ENCODE measurements around the gene SETD6.

The SETD6 gene

DNA sequence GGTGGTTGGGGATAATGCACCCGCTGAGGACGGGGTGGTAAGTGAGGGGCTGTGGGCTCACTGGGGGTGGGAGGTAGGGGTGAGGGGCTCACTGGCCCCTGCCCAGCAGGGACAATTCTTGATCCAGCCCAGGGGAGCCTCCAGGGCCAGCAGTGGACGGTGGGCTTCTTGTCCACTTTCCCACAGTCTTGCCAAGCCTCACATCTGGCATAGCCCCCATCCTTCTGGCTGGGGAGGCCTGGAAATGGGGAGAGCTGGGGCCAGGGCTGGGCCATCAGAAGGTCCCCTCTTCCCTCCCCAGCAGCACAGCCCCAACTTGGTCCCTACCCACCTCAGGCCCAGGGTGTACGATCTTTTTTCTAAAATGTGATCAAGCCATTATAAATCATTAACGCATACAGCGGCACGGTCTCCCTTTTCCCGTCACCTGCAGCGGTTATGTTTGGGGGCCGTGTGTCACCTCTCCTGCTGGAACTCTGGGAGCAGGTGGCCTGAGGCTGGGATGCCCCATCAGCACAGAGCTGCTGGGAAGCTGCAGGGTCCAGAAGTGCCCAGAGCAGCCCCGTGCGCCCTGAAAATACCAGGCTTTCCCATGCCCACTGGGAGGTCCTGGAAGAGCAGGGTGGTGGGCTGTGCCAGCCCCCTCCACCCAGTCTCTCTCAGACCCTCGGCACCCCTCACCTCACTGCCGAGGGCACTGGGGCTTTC is 7.2 kb upstream of the SETD6 start:
- DNase-seq (ENCODE audit: low read depth, low spot score), result no peak

GRCh38 chr16:58508671-58509251 is 6.6 kb upstream of the SETD6 start:
- DNase-seq (ENCODE audit: low read depth, low spot score), result no peak

DNA sequence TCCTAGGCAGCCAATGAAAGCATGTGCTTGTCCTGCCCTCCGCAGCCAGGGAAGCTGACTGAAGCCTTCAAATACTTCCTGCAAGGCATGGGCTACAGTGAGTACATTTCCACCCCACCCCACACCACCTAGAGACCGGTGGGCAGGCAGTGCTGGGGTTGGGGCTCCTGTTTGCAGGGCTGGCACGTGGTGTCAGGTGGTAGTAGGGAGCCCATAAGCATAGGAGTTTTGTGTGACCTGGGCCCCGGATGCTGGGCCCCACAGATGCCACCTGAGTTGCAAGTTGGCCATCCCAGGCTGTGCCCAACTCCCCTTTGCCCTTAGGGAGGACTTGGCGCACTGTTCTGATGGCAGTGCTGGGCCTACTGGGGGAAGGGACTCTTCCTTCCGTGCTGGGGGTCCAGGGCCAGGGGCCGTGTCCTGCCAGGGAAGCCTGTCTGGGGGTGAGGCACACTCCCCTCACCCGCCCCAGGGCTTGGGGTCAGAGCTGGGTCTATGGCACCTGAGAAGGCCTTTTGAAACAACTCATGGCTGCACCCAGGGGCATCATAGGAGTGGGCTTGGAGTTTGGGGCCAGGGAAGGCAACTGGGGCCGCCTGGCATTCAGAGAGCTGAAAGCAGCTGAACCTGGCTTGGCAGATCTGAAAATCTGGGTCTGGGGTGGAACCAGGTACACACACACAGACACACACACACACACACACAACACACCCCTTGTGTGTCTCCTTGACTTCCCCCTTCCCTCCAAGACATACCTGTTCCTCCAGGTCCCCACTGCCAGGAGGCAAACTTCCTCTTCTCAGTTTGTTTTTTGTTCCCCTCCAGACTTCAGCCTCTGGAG is 5.8 kb upstream of the SETD6 start:
- DNase-seq (ENCODE audit: low read depth, low spot score), result no peak

DNA sequence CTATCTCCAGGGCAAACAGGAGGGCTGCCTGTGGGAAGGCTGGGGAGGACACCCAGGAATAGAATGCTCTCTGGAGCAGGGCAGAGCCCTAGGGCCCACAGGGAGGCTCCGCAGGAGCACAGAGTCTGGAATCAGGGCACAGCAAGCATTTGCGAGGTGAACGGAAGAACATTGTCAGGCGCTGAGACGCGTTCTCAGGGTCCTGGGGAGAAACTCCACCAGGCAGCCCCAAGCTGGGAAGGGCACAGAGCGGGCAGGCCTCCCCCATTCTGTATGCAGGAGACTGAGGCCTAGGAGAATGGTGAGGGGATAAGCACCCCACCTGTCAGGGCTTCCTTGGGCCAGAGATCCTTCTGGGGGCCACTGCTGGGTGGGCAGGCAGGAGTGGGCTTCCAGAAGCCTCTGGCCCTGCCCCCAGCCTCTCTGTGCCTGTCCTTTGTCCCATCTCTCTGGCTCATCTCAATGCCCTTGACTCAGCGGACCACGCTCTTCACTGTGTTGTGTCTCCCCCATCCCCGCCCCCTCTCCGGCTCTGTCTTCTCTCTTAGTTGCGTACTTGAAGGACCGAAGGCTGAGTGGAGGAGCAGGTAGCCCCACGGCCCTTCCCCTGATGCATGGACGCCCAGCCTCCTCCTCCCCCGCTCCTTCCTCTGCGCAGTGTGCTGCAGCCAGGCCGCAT is 5.1 kb upstream of the SETD6 start:
- no peak for DNase-seq (ENCODE audit: low read depth, low spot score)

GRCh38 chr16:58510776-58511628 is 4.3 kb upstream of the SETD6 start:
- DNase-seq (ENCODE audit: low read depth, low spot score), result no peak

DNA sequence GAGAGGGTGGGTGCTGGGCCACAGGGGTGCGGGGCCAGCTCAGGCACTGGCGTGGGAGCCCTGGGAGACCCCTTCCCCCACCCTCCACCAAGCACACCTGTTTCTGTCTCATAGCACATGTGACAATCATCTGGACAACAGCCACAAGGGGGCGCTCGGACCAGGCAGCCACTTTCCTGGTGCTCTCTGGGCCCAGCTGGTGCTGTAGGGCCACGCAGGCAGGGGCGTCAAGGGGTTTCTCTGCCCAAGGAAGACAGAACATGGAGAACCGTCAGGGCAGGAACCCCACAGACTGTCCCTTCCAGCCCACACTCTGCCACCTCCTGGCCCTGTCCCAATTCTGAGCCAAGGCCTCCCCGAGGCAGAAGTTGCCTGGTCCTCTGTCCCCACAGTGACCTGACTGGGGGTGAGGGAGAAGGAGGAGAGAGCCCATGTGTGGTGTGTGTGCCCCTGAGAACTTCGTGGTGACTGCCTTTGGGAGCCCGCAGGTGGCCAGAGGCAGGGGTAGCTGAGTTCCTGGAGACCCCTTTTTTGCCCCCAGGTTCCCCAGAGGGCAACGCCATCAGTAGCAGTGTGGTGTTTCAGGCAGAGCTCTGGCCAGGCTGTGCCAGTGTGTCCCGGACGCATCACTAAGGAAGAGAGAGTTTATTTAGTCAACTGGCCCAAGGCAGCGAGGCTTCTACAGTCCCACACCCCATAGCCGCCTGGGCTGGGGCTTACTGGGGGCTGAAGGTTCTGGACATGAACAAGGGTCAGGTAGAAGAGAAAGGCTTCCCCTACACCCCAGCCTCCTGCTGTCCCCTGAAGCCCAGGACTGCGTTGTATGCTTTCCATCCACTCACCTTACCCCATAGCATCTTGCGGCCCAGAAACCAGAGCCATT is 3.1 kb upstream of the SETD6 start:
- DNase-seq (ENCODE audit: low read depth, low spot score), result peak; percentile 74

- DNase-seq (ENCODE audit: low read depth, low spot score), result no peak
These were observed 1.4 kb upstream of the SETD6 start for GRCh38 chr16:58513874-58514273.

DNA sequence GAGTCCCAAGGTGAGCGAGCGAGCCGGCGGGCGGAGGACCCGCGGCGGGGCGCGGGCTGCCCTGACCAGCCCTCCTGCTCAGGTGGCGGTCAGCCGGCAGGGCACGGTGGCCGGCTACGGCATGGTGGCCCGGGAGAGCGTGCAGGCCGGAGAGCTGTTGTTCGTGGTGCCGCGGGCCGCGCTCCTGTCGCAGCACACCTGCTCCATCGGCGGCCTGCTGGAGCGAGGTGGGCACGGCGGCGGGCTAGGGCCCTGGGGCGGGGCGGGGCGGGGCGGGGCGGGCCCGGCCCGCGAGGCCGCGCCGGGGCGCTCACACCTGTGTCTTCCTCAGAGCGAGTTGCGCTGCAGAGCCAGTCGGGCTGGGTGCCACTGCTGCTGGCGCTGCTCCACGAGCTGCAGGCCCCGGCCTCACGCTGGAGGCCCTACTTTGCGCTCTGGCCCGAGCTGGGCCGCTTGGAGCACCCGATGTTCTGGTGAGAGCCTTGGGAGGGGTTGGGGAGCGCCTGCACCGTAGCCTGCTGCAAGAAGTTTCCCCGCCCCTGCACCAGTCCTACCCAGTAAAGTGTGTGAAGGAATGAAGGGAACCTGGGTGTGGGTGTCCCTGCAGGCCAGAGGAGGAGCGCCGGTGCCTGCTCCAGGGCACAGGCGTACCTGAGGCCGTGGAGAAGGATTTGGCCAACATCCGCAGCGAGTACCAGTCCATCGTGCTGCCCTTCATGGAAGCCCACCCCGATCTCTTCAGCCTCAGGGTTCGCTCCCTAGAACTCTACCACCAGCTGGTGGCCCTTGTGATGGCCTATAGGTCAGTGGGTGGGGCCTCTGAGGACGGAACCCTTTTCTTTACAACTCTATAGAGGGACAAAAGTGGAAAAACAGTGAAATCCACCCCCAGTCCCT is 802 bp downstream of the SETD6 start:
- peak; percentile 22 for DNase-seq (ENCODE audit: low read depth, low spot score)

DNA sequence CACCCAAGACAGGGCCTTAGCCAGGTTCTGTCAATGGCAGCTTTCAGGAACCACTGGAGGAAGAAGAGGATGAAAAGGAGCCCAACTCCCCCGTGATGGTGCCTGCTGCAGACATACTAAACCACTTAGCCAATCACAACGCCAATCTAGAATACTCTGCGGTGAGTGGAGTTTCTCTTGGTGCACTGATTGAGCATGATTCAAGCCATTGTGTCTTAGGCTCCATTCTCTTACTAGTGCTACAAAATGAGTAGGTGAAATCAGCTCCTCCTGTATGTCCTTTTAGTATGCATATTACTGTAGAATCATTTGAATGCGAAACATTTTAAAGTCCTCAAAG is 1.4 kb downstream of the SETD6 start:
- no peak for DNase-seq (ENCODE audit: low read depth, low spot score)

DNA sequence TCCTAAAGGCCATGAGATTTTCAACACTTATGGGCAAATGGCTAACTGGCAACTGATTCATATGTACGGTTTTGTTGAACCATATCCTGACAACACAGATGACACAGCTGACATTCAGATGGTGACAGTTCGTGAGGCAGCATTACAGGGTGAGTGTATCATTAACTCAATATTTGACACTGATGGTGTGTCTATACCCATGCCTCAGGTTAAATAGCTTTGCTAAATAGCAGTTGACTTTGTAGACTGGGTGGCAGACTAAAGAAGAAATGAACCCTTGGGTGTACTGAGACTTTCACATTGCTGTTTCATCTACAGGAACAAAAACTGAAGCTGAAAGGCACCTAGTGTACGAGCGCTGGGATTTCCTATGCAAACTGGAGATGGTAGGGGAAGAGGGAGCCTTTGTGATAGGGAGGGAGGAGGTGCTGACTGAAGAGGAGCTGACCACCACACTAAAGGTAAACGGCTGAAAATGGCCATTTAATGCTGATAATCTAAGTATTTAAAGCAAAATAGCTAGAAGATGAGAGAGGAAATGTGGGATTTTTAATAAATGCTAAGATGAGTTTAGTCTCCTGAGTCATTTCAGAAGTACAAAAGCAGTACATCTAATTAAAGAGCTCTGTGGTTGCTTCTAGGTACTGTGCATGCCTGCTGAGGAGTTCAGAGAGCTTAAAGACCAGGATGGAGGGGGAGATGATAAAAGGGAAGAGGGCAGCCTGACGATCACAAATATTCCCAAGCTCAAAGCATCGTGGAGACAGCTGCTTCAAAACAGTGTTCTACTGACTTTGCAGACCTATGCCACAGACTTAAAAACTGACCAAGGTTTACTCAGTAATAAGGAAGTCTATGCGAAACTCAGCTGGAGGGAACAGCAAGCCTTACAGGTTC is 3.0 kb downstream of the SETD6 start:
- no peak for DNase-seq (ENCODE audit: low read depth, low spot score)

- DNase-seq (ENCODE audit: low read depth, low spot score), result no peak
These were observed 3.7 kb downstream of the SETD6 start for GRCh38 chr16:58518980-58519368.

- no peak for DNase-seq (ENCODE audit: low read depth, low spot score)
These were observed 4.4 kb downstream of the SETD6 start for GRCh38 chr16:58519707-58520106.

GRCh38 chr16:58530179-58530578 is 14.9 kb downstream of the SETD6 start:
- DNase-seq (ENCODE audit: low read depth, low spot score), result no peak

DNA sequence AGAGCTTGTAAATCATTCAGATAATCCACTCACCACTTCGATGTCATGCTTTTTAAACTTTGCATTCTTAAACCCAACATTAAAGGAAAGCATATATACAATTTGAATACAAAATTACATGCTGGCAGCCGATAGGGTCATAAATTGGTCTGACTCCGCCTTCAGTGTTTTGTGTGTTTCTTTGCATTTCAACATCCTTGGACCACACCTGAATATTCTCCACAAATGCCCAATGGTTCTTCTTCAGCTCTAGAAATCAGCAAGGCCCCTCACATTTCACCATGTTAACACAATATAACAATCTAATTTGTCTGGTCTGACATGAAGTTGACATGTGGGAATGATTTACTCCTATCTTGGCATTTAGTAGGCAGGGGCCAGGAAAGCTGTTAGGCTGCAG is 17.1 kb downstream of the SETD6 start:
- no peak for DNase-seq (ENCODE audit: low read depth, low spot score)

DNA sequence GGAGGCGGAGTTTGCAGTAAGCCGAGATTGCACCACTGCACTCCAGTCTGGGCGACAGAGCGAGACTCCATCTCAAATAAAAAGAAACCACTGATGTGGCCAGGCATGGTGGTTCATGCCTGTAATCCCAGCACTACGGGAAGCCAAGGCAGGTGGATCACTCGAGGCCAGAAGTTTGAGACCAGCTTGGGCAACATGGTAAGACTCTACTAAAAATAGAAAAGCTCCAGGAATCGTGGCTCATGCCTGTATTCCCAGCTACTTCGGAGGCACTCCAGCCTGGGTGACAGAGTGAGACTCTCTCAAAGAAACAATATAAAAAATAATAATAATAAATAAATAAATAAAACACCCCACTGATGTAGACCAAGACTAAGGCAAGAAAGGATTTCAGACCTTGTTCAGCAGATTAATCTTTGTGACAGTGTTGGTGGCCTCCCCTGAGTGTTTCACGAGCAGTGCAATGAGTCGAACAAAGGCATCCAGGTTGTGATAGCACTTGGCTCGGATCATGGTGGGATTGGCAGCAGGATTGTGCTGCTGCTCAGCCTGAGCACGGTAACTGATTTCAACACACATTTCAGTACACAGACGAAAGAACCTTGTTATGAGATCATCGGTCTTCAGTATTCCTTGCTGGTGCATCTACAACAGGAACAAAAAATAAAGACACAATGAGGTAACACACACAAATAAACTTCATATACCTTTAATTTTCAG is 18.6 kb downstream of the SETD6 start:
- DNase-seq (ENCODE audit: low read depth, low spot score), result no peak

DNA sequence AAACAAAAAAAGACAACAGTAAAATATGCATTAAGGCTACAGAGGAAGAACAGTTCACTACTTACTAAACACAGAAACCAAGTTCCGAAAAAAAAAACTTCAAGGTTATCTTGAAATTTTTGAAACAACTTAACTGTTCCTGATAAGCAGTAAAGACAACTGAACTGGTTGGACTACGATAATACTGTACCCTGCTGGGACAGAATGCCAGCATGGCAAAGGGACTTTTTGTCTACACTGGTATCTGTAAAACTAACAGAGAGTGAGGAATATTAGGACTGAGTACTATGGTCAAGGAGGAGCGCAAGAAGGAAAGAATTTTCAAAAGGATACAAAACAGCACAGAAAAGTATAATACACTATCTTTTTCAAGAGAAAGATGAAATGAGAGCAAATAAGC is 19.8 kb downstream of the SETD6 start:
- no peak for DNase-seq (ENCODE audit: low read depth, low spot score)

DNA sequence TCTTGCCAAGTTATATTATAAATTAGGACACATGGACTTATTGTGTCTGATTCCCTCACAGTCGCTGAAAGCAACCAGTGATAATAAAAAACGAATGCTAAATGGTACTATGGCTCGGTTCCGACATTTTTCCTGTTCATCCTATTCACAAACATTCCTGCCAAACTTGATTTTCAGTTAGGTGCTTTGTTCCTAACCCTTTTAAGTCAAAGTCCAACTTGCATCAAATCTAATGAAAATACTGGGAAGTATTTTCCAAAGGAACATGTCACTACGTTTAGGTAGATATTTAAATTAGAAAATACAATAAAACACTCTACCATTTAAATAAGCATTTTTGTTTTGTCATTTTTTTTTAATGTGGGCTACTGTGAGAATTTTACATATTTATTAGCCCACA is 21.0 kb downstream of the SETD6 start:
- no peak for DNase-seq (ENCODE audit: low read depth, low spot score)
